GM12878 (cell line): Measurements from ENCODE around the gene EIF1. TPM values are rescaled to one million over a fixed set of nuclear protein-coding genes. Genes with fewer than 3 reads are reported as not detected.

Experiments used
- CBX5 ChIP-seq: sonication (generic); IDR thresholded peaks from 2 replicates; pipeline ENCODE4 v1.6.1; 2016; ENCODE audit warnings: low read depth, moderate library complexity, mild to moderate bottlenecking, inconsistent platforms
- HDAC6 ChIP-seq: fragments of 200-600 bp; sonication (generic); IDR thresholded peaks from one replicate; pipeline ENCODE4 v1.8.0; 2017; ENCODE audit warnings: antibody characterized with exemption; ENCODE audit not compliant: unreplicated experiment
- KLF5 ChIP-seq: fragments of 450-650 bp; IDR thresholded peaks from 2 replicates; pipeline ENCODE4 v1.6.1; 2014; ENCODE audit warnings: mild to moderate bottlenecking; ENCODE audit not compliant: partially characterized antibody
- MTA3 ChIP-seq: IDR thresholded peaks from 2 replicates; pipeline ENCODE4 v1.6.1; 2012; ENCODE audit warnings: low read length, inconsistent platforms, borderline replicate concordance
- MYC ChIP-seq: IDR thresholded peaks from 2 replicates; pipeline ENCODE4 v1.6.1; 2011; ENCODE audit warnings: mild to moderate bottlenecking, low read length, moderate library complexity, inconsistent platforms; ENCODE audit not compliant: insufficient read depth, insufficient replicate concordance, insufficient read length, severe bottlenecking
- NFYA ChIP-seq: IDR thresholded peaks from 2 replicates; pipeline ENCODE4 v1.6.1; 2011; ENCODE audit warnings: low read depth, mild to moderate bottlenecking, low read length, improper control_type of control experiment, borderline replicate concordance
- RB1 ChIP-seq: fragments of 450-650 bp; formaldehyde crosslinking; IDR thresholded peaks from 2 replicates; pipeline ENCODE4 v1.6.1; 2017; ENCODE audit warnings: mild to moderate bottlenecking, borderline replicate concordance
- RELB ChIP-seq: fragments of 450-650 bp; IDR thresholded peaks from 2 replicates; pipeline ENCODE4 v1.6.1; 2017; ENCODE audit warnings: low read depth, mild to moderate bottlenecking, moderate library complexity
- REST ChIP-seq: IDR thresholded peaks from 2 replicates; pipeline ENCODE4 v1.6.1; 2012; ENCODE audit warnings: mild to moderate bottlenecking, low read depth, low read length
- SPI1 ChIP-seq: IDR thresholded peaks from 2 replicates; pipeline ENCODE4 v1.6.1; 2011; ENCODE audit warnings: low read depth, mild to moderate bottlenecking, low read length, moderate library complexity, borderline replicate concordance; ENCODE audit not compliant: insufficient read depth
- SREBF2 ChIP-seq: IDR thresholded peaks from 2 replicates; pipeline ENCODE4 v1.6.1; 2012; ENCODE audit warnings: mild to moderate bottlenecking, low read length
- STAT3 ChIP-seq: IDR thresholded peaks from 2 replicates; pipeline ENCODE4 v1.6.1; 2011; ENCODE audit warnings: low read depth, low read length, improper control_type of control experiment
- SUZ12 ChIP-seq: fragments of 200-600 bp; sonication (generic); IDR thresholded peaks from one replicate; pipeline ENCODE4 v1.6.1; 2018; ENCODE audit warnings: antibody characterized with exemption, mild to moderate bottlenecking; ENCODE audit not compliant: unreplicated experiment
- TARDBP ChIP-seq: IDR thresholded peaks from 2 replicates; pipeline ENCODE4 v1.6.1; 2016; ENCODE audit warnings: borderline replicate concordance
- ZNF217 ChIP-seq: fragments of 450-650 bp; IDR thresholded peaks from 2 replicates; pipeline ENCODE4 v1.6.1; 2017; ENCODE audit warnings: antibody characterized with exemption, mild to moderate bottlenecking
- ZNF592 ChIP-seq: fragments of 450-650 bp; IDR thresholded peaks from 2 replicates; pipeline ENCODE4 v1.6.1; 2017; ENCODE audit warnings: mild to moderate bottlenecking, moderate library complexity
- ZZZ3 ChIP-seq: IDR thresholded peaks from 2 replicates; pipeline ENCODE4 v1.6.1; 2011; ENCODE audit warnings: low read depth; ENCODE audit not compliant: control insufficient read depth, insufficient read length
- polyA plus RNA-seq, 11 experiments: library from polyadenylated mRNA; depleted of rRNA in 4 of 11; unstranded in 6 of 11; stranded (reverse) in 5 of 11; fragments of >200 nt; fragmentation: Nextera tagmentation in 4 of 11; fragmentation: Illumina TruSeq in 1 of 11; extraction: Ambion mirVana in 4 of 11; extraction: Trizol in 1 of 11; gene quantifications; 1 replicate in 1 of 11; 2 replicates in 10 of 11; pipeline versions ENCODE4 v1.2.1 to v1.2.3, GENCODE V29; 2011 to 2016; ENCODE audit warnings: inconsistent platforms in 2 of 11, missing spikeins in 2 of 11, low read depth in 1 of 11
- total RNA-seq, 4 experiments: library from RNA; depleted of rRNA in 3 of 4; stranded (reverse); fragments of >200 nt in 3 of 4; fragmentation: Illumina TruSeq in 1 of 4; extraction: Trizol in 1 of 4; gene quantifications; 2 replicates each; pipeline versions ENCODE4 v1.2.1 to v1.2.3, GENCODE V29; 2013 to 2021

The EIF1 gene
- total and polyA plus RNA-seq, 10 of the 15 experiments (the other 5 are each of a cell fraction or from before 2014, with no cell fraction given), result 39.4 to 815 (median 480) TPM

GRCh38 chr17:41689497-41690299, 1.0 kb downstream of the EIF1 start (continued):
- TF ChIP-seq MTA3 (peak; percentile 60; the same call in 1 of the 2 replicates), SPI1 (no peak), SUZ12 (no peak), STAT3 (peak; percentile 38; the same call in 1 of the 2 replicates), ZZZ3 (no peak), ZNF592 (no peak), MYC (no peak), HDAC6 (no peak), SREBF2 (no peak), NFYA (no peak), RB1 (no peak), REST (no peak), RELB (no peak; the same call in 1 of the 2 replicates), KLF5 (no peak), TARDBP (no peak), CBX5 (no peak), ZNF217 (no peak)
